ENCODE results near the gene COA8.

The COA8 gene

GRCh38 chr14:103559766-103560165 is 3.0 kb upstream of the COA8 start:
- no peaks in the 10 kb centered on the region for H3K27me3 ChIP-seq (ENCODE audit: insufficient read depth, low read depth)
- no peak overlapping the region for H3K4me2 ChIP-seq
- peaks cover 18% of the 10 kb centered on the region for H3K4me1 ChIP-seq (ENCODE audit: low read depth, poor library complexity, severe bottlenecking)
- no peak overlapping the region for H3K27ac ChIP-seq
- no peak overlapping the region for H2AFZ ChIP-seq (ENCODE audit: low read depth)
- H4K20me1 ChIP-seq (ENCODE audit: insufficient read depth): no peaks in the 10 kb centered on the region
- no peak overlapping the region for H3K4me3 ChIP-seq (IDR thresholded peaks at IDR 0.05; ENCODE audit: insufficient read depth, low read depth, low read length)
- H3K36me3 ChIP-seq (ENCODE audit: insufficient read depth): no peaks in the 10 kb centered on the region
- TF ChIP-seq CTCF (conservative IDR thresholded peaks at IDR 0.05; ENCODE audit: low read depth, low read length): no peak
- H3K79me2 ChIP-seq (ENCODE audit: insufficient read depth, low read depth): peaks cover 45% of the 10 kb centered on the region
- no peak overlapping the region for H3K9ac ChIP-seq

GRCh38 chr14:103560691-103561090 is 2.1 kb upstream of the COA8 start:
- H4K20me1 ChIP-seq (ENCODE audit: insufficient read depth): no peaks in the 10 kb centered on the region
- no peak overlapping the region for H3K9ac ChIP-seq
- peak overlapping the region; percentile 68 for H3K4me2 ChIP-seq
- no peaks in the 10 kb centered on the region for H3K36me3 ChIP-seq (ENCODE audit: insufficient read depth)
- no peaks in the 10 kb centered on the region for H3K27me3 ChIP-seq (ENCODE audit: insufficient read depth, low read depth)
- peaks cover 45% of the 10 kb centered on the region for H3K79me2 ChIP-seq (ENCODE audit: insufficient read depth, low read depth)
- H3K4me1 ChIP-seq (ENCODE audit: low read depth, poor library complexity, severe bottlenecking): peaks cover 18% of the 10 kb centered on the region
- H2AFZ ChIP-seq (ENCODE audit: low read depth): no peak overlapping the region
- no peak overlapping the region for H3K4me3 ChIP-seq (IDR thresholded peaks at IDR 0.05; ENCODE audit: insufficient read depth, low read depth, low read length)
- no peak for TF ChIP-seq CTCF (conservative IDR thresholded peaks at IDR 0.05; ENCODE audit: low read depth, low read length)
- no peak overlapping the region for H3K27ac ChIP-seq

GRCh38 chr14:103561381-103562178 is 1.2 kb upstream of the COA8 start:
- H3K79me2 ChIP-seq (ENCODE audit: insufficient read depth, low read depth): peaks cover 49% of the 10 kb centered on the region
- TF ChIP-seq CTCF (conservative IDR thresholded peaks at IDR 0.05; ENCODE audit: low read depth, low read length): no peak
- peak overlapping the region; percentile 56 for H3K9ac ChIP-seq
- peak overlapping the region; percentile 76 for H2AFZ ChIP-seq (ENCODE audit: low read depth)
- no peaks in the 10 kb centered on the region for H4K20me1 ChIP-seq (ENCODE audit: insufficient read depth)
- H3K4me3 ChIP-seq (IDR thresholded peaks at IDR 0.05; ENCODE audit: insufficient read depth, low read depth, low read length): no peak overlapping the region
- peak overlapping the region; percentile 68 for H3K4me2 ChIP-seq
- H3K27ac ChIP-seq: peak overlapping the region; percentile 73; the same call in 1 of the 2 replicates
- H3K36me3 ChIP-seq (ENCODE audit: insufficient read depth): no peaks in the 10 kb centered on the region
- H3K27me3 ChIP-seq (ENCODE audit: insufficient read depth, low read depth): no peaks in the 10 kb centered on the region
- H3K4me1 ChIP-seq (ENCODE audit: low read depth, poor library complexity, severe bottlenecking): peaks cover 18% of the 10 kb centered on the region

GRCh38 chr14:103562179-103562428 is 656 bp upstream of the COA8 start:
- Histone ChIP-seq H2AFZ (ENCODE audit: low read depth) (peak overlapping the region; percentile 76), H4K20me1 (ENCODE audit: insufficient read depth) (no peaks in the 10 kb centered on the region), H3K27me3 (ENCODE audit: insufficient read depth, low read depth) (no peaks in the 10 kb centered on the region), H3K79me2 (ENCODE audit: insufficient read depth, low read depth) (peaks cover 49% of the 10 kb centered on the region), H3K27ac (peak overlapping the region; percentile 73), H3K36me3 (ENCODE audit: insufficient read depth) (no peaks in the 10 kb centered on the region), H3K4me1 (ENCODE audit: low read depth, poor library complexity, severe bottlenecking) (peaks cover 18% of the 10 kb centered on the region), H3K9ac (peak overlapping the region; percentile 56), H3K4me2 (peak overlapping the region; percentile 68; the same call in 1 of the 2 replicates), H3K4me3 (IDR thresholded peaks at IDR 0.05; ENCODE audit: insufficient read depth, low read depth, low read length) (no peak overlapping the region)
- TF ChIP-seq CTCF (conservative IDR thresholded peaks at IDR 0.05; ENCODE audit: low read depth, low read length): no peak
